ENCODE results near the gene PPP1R3G. TPM values are rescaled to one million over a fixed set of nuclear protein-coding genes. Genes with fewer than 3 reads are reported as not detected.

The PPP1R3G gene
- total RNA-seq, 1 donor from 2014 or later, result 0.39 TPM

- no peaks in the 10 kb centered on the region for H3K9me3 ChIP-seq (ENCODE audit: insufficient read depth, low read depth, low read length)
- H3K79me2 ChIP-seq (ENCODE audit: insufficient read depth, low read length), result no peaks in the 10 kb centered on the region
- H3K36me3 ChIP-seq (ENCODE audit: insufficient read depth, low read length), result no peaks in the 10 kb centered on the region
- FAIRE-seq (no peak), DNase-seq (ENCODE audit: low read depth) (no peak)
- no peak overlapping the region for H3K4me2 ChIP-seq (ENCODE audit: low read length)
- no peaks in the 10 kb centered on the region for H3K27me3 Mint-ChIP-seq (ENCODE audit: low read depth, unreplicated experiment)
- H4K20me1 ChIP-seq (ENCODE audit: insufficient read depth, low read length), result peaks cover 18% of the 10 kb centered on the region
- H3K36me3 Mint-ChIP-seq (ENCODE audit: low read depth, unreplicated experiment), result peaks cover 20% of the 10 kb centered on the region
- H3K27ac Mint-ChIP-seq (ENCODE audit: unreplicated experiment), result no peak overlapping the region
- H3K4me3 Mint-ChIP-seq (ENCODE audit: unreplicated experiment), result no peak overlapping the region
- peaks cover 1% of the 10 kb centered on the region for H3K9me3 Mint-ChIP-seq (ENCODE audit: unreplicated experiment)
- no peak for TF ChIP-seq EZH2 (IDR thresholded peaks at IDR 0.05; ENCODE audit: insufficient read depth, low read length)
- TF ChIP-seq CTCF (IDR thresholded peaks at IDR 0.05; ENCODE audit: insufficient read depth, low read depth, low read length), result no peak
- H2AFZ ChIP-seq (ENCODE audit: low read depth, low read length), result no peak overlapping the region
- no peak overlapping the region for H3K27ac ChIP-seq (ENCODE audit: low read depth, low read length)
- H3K4me3 ChIP-seq (ENCODE audit: insufficient read depth, low read depth, low read length), result no peak overlapping the region
- no peak overlapping the region for H3K9ac ChIP-seq (ENCODE audit: low read length)
- peaks cover 11% of the 10 kb centered on the region for H3K4me1 Mint-ChIP-seq (ENCODE audit: low read depth, unreplicated experiment)
- H3K4me1 ChIP-seq (ENCODE audit: insufficient read depth, low read length), result no peaks in the 10 kb centered on the region
- no peaks in the 10 kb centered on the region for H3K27me3 ChIP-seq (ENCODE audit: insufficient read depth, low read length)
These were observed 23.5 kb downstream of the PPP1R3G start for GRCh38 chr6:5108536-5109150.

- no peaks in the 10 kb centered on the region for H3K27me3 Mint-ChIP-seq (ENCODE audit: low read depth, unreplicated experiment)
- DNase-seq (ENCODE audit: low read depth) (no peak), FAIRE-seq (no peak)
- Histone ChIP-seq H4K20me1 (ENCODE audit: insufficient read depth, low read length) (peaks cover 21% of the 10 kb centered on the region), H3K27ac (ENCODE audit: low read depth, low read length) (no peak overlapping the region), H3K9ac (ENCODE audit: low read length) (no peak overlapping the region), H3K4me3 (ENCODE audit: insufficient read depth, low read depth, low read length) (no peak overlapping the region), H3K36me3 (ENCODE audit: insufficient read depth, low read length) (no peaks in the 10 kb centered on the region), H3K79me2 (ENCODE audit: insufficient read depth, low read length) (no peaks in the 10 kb centered on the region), H3K9me3 (ENCODE audit: insufficient read depth, low read depth, low read length) (no peaks in the 10 kb centered on the region), H2AFZ (ENCODE audit: low read depth, low read length) (no peak overlapping the region), H3K4me1 (ENCODE audit: insufficient read depth, low read length) (no peaks in the 10 kb centered on the region), H3K27me3 (ENCODE audit: insufficient read depth, low read length) (no peaks in the 10 kb centered on the region), H3K4me2 (ENCODE audit: low read length) (no peak overlapping the region)
- no peak overlapping the region for H3K4me3 Mint-ChIP-seq (ENCODE audit: unreplicated experiment)
- H3K36me3 Mint-ChIP-seq (ENCODE audit: low read depth, unreplicated experiment), result peaks cover 25% of the 10 kb centered on the region
- no peak overlapping the region for H3K27ac Mint-ChIP-seq (ENCODE audit: unreplicated experiment)
- H3K9me3 Mint-ChIP-seq (ENCODE audit: unreplicated experiment), result peaks cover 5% of the 10 kb centered on the region
- peaks cover 11% of the 10 kb centered on the region for H3K4me1 Mint-ChIP-seq (ENCODE audit: low read depth, unreplicated experiment)
- TF ChIP-seq EZH2 (IDR thresholded peaks at IDR 0.05; ENCODE audit: insufficient read depth, low read length) (no peak), CTCF (IDR thresholded peaks at IDR 0.05; ENCODE audit: insufficient read depth, low read depth, low read length) (no peak)
These were observed 24.3 kb downstream of the PPP1R3G start for GRCh38 chr6:5109436-5109835.

- TF ChIP-seq CTCF (IDR thresholded peaks at IDR 0.05; ENCODE audit: insufficient read depth, low read depth, low read length) (no peak), EZH2 (IDR thresholded peaks at IDR 0.05; ENCODE audit: insufficient read depth, low read length) (no peak)
- Histone ChIP-seq H3K27me3 (ENCODE audit: insufficient read depth, low read length) (no peaks in the 10 kb centered on the region), H3K27ac (ENCODE audit: low read depth, low read length) (no peak overlapping the region), H3K9ac (ENCODE audit: low read length) (no peak overlapping the region), H3K4me2 (ENCODE audit: low read length) (no peak overlapping the region), H2AFZ (ENCODE audit: low read depth, low read length) (no peak overlapping the region), H4K20me1 (ENCODE audit: insufficient read depth, low read length) (peaks cover 24% of the 10 kb centered on the region), H3K36me3 (ENCODE audit: insufficient read depth, low read length) (no peaks in the 10 kb centered on the region), H3K4me1 (ENCODE audit: insufficient read depth, low read length) (no peaks in the 10 kb centered on the region), H3K4me3 (ENCODE audit: insufficient read depth, low read depth, low read length) (no peak overlapping the region), H3K9me3 (ENCODE audit: insufficient read depth, low read depth, low read length) (no peaks in the 10 kb centered on the region), H3K79me2 (ENCODE audit: insufficient read depth, low read length) (no peaks in the 10 kb centered on the region)
- Mint-ChIP-seq H3K36me3 (ENCODE audit: low read depth, unreplicated experiment) (peaks cover 24% of the 10 kb centered on the region), H3K4me3 (ENCODE audit: unreplicated experiment) (no peak overlapping the region), H3K27me3 (ENCODE audit: low read depth, unreplicated experiment) (no peaks in the 10 kb centered on the region), H3K27ac (ENCODE audit: unreplicated experiment) (no peak overlapping the region), H3K9me3 (ENCODE audit: unreplicated experiment) (peaks cover 5% of the 10 kb centered on the region), H3K4me1 (ENCODE audit: low read depth, unreplicated experiment) (peaks cover 11% of the 10 kb centered on the region)
- DNase-seq (ENCODE audit: low read depth) (no peak), FAIRE-seq (no peak)
These were observed 25.1 kb downstream of the PPP1R3G start for GRCh38 chr6:5110246-5110645.

Data from astrocyte (in vitro differentiated cells and primary cell).